HG03354 (cell line): ENCODE data around the gene DYNLT3.

ENCODE experiments used
- ATAC-seq: cut with Tn5 transposase; IDR thresholded peaks from one replicate; pipeline ENCODE4 v1.9.1; 2021; ENCODE audit warnings: mild to moderate bottlenecking; ENCODE audit not compliant: unreplicated experiment, poor library complexity, severe bottlenecking

DYNLT3 gene, protein sequence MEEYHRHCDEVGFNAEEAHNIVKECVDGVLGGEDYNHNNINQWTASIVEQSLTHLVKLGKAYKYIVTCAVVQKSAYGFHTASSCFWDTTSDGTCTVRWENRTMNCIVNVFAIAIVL

DNA sequence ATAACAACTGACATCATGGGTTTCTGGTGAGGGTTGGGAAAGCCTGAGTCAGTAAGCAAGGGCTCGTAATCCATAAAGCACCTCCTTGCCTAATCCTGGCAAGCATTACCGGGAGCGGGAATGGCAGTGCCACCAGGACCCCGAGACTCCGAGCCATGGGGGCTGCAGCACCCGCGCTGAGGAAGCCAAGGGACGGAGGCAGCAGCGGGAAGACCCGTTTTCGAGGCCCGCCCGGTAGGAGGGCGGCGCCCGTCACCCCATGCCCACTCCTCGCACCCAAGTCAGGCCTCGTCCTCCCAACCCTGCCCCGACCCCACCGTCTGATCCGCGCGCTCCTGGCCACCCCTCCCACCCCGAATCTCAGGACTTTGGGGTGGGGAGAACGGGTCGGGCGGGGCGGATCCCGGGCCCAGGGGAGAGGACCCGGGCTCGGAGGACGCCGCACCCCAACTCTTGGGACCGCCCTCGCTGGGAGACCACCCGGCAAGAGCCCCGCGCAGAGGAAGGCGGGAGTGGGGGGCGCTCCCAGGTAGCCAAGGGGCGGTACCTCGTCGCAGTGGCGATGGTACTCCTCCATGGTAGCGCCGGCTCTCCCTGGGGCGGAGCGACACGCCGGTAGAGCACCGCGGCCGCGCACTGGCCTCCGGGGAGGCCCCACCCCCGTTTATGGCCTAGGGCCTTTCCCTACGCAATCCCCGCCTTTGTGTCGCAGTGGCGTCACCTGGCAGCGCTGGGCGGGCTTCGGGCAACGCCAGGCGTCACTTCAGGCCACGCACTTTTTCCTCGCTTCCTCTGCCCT, at the start of gene DYNLT3:
Gene DYNLT3, minus strand, starts transcription at position 638 of the 799 bp plus-strand sequence. Its CDS starts 61 bp downstream, at position 577.
- ATAC-seq, result peak; percentile 99

DNA sequence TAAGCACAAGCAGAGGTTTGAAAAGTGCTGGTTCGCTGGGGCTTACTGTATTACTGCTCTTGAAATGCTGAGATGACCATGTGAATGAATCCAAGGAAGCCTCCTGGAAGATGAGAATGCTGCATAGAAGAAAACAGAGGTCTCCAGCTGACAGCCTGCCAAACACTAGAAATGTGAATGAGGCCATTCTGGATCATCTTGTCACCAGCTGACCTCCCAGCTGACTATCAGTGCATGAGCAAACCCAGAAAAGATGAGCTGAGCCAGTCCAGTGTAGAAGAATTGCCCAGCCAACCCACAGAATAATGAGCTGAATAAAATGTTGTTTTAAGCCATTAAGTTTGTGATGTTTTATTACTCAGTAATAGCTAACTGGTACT, 49.1 kb upstream of the DYNLT3 start:
- ATAC-seq, result no peak

DNA sequence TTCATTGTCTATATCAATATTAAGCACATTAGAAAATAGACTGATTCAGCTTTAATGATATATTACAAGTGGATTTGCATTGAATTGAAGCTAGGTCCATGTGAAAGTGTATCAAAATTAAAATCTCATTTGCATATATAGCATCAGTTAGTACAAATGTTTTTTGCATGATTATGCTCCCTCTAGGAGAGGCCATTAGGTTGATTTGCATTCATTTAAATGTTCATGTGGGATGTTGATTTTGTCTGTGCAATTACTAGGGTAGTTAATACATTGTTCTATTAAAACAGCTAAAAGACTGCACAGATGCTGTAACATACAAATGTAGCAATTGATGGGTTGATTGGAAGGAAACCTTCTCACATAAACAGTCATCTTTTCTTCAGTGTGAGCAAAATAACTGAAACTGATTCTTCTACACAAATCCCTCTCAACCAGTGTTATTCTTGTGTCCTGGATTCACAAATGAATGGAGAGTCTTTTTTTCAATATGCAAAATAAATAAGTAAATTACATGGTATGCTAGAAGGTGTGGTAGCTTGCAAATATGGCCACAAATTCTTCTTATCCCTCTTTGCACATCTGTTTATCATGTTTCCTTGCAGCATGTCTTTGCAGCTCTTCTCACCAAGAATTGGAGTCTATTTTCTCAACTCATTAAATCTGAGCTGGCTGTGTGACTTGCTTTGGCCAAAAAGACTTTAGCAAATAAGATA, 48.6 kb upstream of the DYNLT3 start:
- no peak for ATAC-seq

DNA sequence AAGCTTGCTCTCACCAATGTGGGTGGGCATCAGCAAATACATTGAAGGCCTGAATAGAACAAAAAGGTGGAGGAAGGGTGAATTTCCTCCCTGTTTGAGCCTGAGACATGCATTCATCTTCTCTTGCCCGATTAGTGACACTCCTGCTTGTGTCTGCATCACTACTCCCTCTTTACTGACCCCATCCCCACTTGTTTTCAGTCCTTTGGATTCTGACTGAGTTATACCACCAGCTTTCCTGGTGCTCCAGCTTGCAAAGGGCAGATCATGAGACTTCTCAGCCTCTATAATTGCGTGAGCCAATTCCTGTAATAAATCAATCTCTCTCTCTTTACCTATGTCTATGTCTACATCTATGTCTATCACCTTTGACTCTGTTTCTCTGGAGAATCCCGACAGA, 47.4 kb upstream of the DYNLT3 start:
- no peak for ATAC-seq

DNA sequence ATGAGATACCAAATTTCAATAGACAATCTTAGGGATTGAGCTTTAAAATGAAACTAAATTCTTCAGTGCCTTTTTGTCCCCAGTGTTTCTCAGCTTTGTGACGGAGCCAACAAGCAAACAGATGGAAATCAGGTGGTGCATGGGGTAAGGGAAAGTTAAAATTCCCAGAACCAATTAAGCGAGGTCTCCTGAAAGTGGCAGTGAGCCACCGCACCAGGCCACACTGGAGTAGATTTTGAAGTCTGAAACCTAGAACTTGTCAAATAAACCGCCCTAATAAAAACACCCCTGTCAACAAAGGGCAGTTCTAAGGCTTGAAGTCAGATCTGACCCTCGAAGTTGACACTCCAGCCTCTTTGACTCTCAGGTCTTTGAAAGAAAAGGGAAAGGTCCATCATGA, 40.6 kb upstream of the DYNLT3 start:
- no peak for ATAC-seq

DNA sequence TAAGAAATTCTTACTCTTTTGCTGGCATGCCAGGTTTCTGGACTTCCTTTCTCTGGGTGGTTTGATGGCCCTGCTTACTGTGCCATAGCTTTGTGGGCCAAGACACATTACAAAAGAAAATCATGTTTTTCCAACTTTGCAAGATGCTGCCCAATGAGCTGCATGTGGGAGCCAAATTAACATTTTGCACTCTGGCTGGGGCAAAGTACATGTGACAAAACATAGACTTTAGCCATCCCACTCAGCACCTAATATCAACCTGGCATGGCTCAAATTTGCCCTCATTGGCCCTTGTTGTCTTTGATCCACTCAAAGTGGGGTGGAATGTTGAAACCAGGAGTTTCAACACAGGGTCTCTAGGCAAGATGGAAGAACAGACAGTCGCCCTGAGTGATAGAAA, 40.0 kb upstream of the DYNLT3 start:
- no peak for ATAC-seq

DNA sequence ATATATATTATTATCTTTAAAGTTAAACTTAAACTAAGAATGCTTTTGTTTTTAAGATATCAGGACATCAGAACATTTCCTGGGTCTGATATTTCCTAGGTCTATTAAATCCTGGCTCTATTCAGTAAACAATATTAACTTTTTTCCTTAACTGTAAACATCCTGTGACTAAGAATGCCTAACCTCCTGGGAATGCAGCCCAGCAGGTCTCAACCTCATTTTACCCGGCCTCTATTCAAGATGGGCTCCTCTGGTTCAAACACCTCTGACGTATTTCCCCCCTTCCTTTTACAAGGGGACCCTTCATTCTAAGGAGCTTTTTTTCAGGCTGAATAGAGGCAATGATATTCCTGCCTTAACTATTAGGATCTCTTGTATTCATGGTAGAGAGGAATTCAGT, 35.8 kb upstream of the DYNLT3 start:
- ATAC-seq, result no peak

DNA sequence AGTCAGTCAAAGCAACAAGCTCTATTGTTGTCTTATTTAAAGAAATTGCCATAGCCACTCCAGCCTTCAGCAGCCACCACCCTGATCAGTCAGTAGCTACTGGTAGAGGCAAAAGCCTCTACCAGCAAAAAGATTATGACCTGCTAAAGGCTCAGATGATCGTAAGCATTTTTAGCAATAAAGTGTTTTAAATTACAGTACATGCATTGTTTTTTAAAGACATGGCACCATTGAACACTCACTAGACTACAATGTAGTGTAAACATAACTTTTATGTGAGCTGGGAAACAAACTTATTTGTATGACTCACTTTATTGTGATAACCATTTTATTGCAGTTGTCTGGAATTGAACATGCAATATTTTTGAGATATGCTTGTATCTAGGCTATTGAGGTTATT, 32.3 kb upstream of the DYNLT3 start:
- ATAC-seq, result no peak

DNA sequence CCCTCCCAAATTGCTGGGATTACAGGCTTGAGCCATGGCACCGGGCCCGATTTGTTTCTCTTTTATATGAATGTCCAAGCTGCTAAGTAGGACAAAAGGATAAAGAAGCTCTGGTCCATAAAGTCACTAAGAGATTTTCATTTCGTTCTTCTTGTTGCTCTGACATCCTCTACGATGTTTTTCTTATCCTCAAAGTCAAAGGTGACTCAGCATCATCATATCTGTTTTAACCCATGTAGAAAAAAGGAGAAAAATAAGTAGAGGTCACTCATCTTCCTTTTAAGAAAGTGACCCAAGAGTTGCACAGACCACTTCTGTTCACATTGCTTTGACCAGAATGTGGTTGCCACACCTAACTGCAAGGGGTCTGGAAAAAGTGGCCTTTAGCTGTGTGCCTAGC, 29.3 kb upstream of the DYNLT3 start:
- no peak for ATAC-seq

DNA sequence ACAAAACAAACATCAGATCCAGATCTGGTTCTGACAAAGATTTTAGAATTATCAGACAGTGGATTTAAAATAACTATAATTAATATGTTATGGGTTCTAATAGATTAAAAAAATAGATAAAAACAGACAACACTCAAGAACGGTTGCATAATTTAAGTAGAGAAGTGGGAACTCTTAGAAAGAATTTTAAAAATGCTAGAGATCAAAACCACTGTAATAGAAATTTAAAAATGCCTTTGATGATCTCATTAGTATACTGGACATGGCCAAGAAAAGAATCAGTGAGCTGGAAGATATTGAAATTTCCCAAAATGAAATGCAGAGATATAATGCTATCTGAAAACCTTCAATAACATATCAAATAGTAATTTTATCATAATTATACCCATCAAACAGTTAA, 28.3 kb upstream of the DYNLT3 start:
- ATAC-seq, result no peak

DNA sequence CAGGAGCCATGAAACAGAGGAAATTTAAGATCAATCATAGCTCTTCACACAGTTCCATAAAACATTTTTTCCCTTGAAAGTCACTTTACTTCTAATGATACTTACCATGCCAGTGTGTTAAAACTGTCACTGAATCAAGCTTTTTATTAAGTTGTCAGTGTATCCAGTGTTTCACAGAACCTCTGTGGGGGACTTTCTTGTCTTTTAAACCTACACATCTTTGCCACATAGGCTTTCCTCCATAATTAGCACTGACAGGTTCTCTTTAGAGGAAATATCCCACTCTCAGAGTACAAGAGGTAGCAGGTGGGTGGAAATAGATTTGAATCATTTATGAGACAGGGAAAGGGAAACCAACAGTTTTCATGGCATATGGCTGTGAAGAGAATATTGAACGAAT, 25.8 kb upstream of the DYNLT3 start:
- ATAC-seq, result no peak

DNA sequence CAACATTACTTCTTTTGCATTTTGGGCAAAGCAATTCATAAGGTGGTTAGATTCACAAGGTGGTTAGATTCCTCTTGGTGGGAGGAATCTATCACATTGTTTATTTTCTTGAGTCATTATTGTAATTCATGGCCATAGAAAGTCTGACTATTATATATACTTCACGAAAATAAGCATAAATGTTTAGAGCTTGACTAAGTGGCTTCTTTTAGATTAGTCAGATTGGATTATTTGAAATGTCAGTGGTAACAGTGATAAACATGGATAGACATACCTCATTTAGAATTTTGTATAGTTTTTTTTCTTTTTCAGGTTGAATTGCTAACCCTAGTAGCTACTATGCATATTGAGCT, 24.9 kb upstream of the DYNLT3 start:
- no peak for ATAC-seq

DNA sequence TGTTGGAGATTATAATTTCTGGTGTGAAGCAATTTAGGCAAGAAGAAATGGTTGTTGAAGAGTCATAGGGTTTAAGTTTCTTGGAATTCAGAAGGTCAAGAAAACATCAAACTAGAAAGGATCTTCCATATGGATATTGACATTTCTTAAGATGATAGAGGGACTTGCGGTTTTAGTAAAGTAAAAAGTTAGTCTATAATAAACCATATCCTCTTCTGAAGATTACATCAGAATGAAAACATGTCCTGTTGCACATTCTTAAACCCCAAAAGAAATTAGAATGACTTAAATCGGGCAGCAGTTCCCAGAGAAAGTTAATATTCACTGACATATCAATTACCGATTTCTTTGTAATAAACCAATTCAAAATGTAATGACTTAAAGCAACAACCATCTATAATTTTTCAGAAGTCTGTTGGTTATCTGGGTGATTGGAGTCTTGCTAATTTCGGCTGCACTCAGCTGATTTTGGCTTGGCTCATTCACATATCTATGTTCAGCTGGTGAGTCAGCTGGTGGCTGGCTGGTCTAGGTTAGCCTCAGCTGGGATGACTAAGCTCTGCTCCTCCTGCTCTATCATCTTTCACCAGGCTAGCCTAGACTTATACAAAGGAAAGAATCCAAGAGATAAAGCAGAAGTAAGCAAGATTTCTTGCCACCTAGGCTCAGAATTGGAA, 24.4 kb upstream of the DYNLT3 start:
- ATAC-seq, result no peak

DNA sequence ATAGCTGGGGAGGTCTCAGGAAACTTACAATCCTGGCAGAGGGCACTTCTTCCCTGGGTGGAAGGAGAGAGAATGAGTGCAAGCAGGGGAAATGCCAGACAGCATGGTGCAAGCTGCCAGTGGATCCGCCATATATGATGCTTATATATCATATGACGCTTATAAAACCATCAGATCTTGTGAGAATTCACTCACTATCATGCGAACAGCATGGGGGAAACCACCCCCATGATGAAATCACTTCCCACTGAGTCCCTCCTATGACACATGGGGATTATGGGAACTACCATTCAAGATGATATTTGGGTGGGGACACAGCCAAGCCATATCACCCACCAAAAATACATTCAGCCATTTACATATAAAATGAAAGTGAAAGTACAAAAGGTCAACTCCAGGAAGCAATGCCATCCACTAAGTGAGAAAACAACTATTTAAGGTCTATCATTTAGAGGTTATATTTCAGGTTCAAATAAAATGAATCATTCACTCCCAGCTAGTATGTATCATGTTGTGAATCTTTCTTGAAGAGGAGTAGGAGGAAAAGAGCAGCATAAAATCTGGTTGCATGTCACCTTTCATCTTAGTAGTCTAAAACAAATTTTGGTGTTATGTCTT, 20.3 kb upstream of the DYNLT3 start:
- no peak for ATAC-seq

DNA sequence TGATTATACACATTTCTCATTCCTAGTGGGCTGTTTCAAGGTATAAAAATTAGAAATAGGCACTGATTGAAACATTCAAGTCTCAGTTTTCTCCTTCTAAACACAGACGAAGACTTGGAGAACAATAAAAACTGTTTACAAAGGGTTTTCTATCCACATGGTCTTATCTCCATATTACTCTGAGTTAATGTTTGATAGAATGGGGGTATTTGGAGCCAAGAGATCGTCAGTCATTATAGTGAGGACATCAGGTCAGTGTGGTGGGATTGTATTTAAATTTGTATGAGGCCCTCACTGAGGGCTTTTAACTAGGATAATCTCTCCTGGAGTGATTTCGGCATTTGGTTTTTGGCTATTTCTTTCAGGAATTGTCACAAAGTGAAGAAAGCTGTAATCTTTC, 16.4 kb upstream of the DYNLT3 start:
- ATAC-seq, result no peak

DNA sequence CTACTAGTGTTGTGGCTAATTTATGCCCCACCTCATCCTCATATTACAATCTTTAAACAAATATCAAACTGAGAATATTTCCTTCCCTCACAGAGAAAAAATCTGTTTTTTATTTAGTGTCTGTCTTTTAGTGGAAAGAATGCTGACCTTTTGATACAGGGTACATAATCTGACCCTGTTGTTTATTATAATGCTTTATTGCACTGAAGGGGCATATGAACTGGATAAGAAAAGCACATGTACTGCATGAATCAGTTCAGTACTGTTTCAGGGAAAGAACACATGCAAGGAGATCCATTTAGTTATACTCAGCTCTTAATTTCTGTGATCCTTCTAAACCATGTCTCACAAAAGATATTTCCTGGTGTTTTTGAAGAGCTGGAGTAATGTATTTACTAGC, 15.5 kb upstream of the DYNLT3 start:
- ATAC-seq, result no peak

DNA sequence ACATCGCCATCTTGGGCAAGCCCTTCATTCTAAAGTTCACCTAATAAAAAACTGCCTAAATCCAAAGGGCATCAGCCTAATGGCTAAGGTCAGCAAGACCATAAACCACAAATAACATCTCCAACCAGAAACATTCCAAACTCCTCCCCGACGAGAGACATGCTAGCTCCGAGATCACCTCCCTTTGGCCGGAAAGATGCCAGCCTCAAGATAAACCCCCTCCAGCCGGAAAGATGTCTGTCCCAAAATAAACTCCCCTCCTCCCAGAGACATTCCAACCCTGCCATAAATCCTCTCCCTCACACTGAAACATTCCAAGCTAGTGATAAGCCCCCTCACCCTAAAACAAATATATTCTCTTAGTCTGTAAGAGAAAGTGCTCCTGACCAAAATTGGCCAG, 13.3 kb upstream of the DYNLT3 start:
- ATAC-seq, result no peak

DNA sequence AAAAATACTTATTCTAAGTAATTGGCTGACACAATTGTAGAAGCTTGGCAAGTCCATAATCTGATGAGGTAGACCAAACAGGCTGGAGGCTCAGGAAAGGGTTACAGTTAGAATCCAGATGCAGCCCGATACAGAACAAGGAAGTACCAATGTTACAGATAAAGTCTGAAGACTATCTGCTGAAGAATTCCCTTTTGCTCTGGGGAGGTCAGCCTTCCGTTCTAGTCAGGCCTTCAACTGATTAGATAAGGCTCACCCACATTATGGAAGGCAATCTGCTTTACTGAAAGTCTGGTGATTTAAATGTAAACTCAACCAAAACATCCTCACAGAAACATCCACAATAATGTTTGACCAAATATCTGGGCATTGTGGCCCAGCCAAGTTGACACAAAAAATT, 7.4 kb upstream of the DYNLT3 start:
- ATAC-seq, result no peak

DNA sequence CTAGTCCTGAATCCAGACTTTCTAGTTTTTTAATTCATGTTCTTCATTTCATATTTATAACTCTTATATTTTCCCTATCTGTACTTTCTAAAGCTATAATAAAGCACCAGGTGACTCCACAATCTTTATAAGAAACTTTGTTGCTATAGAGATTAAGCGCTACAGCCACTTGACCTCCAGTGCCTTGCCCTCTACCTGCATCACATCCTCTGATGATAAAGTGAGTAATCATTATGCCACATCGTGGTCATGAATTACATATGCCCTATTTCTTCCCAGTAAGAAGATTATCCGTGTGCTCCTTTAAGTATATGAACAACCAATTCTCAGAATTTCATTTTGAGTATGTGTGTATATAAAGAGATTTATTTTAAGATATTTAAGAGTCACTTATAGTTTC, 6.8 kb upstream of the DYNLT3 start:
- no peak for ATAC-seq

DNA sequence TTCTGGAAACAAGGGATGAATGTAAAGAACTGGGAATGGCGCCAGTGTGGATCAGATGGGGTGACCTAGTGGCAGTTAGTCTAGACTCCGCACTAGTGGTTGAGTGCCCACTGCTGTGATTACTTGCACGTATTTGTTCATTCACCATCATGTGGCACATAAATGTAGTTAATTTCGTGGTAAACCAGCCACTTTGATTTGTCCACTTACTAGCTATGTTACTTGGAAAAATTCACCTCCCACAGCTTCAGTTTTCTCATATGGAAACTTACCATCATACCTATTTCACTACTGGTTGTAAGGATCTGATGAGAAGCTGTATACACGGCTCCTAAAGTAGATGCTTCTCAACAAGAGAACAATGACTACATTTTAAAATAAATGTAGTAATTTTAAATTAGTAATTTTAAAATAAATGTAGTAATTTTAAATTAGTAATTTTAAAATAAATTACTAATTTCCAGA, 394 bp upstream of the DYNLT3 start:
- no peak for ATAC-seq
